CD4-positive, alpha-beta T cell (primary cell): ENCODE results near the gene GALNT2. TPM values are rescaled to one million over a fixed set of nuclear protein-coding genes. Genes with fewer than 3 reads are reported as not detected.

Experiments
- ATAC-seq: fragments of 200-7000 bp; cut with Tn5 transposase; one replicate; pipeline ENCODE4 v1.10.0; 2022; ENCODE audit warnings: mild to moderate bottlenecking; ENCODE audit not compliant: poor library complexity
- CTCF ChIA-PET: fragments of 350-600 bp; sonication (Branson Sonifier 250); formaldehyde crosslinking; loops from one replicate; lab custom pipeline; 2021; ENCODE audit warnings: antibody characterized with exemption, inconsistent platforms; lab: Charles Lee
- POLR2A ChIA-PET: fragments of 350-600 bp; sonication (Branson Sonifier 250); formaldehyde crosslinking; loops from one replicate; lab custom pipeline; 2021; ENCODE audit warnings: antibody characterized with exemption, inconsistent platforms; lab: Charles Lee
- DNase-seq, 14 experiments: peaks; one replicate each; pipeline ENCODE4 v3.0.0-alpha.2; 2013 to 2020; ENCODE audit warnings: mixed read lengths in 2 of 14
- H3K27ac ChIP-seq, 2 donors: one replicate each; pipeline versions ENCODE4 v1.5.1 to v1.7.0; 2013; ENCODE audit warnings: low read length in 2 of 2, low read depth in 1 of 2, mild to moderate bottlenecking in 1 of 2
- H3K27me3 ChIP-seq, 2 experiments: 1 replicate in 1 of 2; 2 replicates in 1 of 2; pipeline versions ENCODE4 v1.6.1 to v1.7.0; 2013; ENCODE audit warnings: low read length in 2 of 2, control low read depth in 1 of 2, mild to moderate bottlenecking in 1 of 2, moderate library complexity in 1 of 2; ENCODE audit not compliant: insufficient read depth in 2 of 2, control insufficient read depth in 1 of 2
- H3K36me3 ChIP-seq: one replicate; pipeline ENCODE4 v1.6.1; 2013; ENCODE audit warnings: low read length, control low read depth; ENCODE audit not compliant: insufficient read depth
- H3K4me1 ChIP-seq: one replicate; pipeline ENCODE4 v1.6.1; 2013; ENCODE audit warnings: low read length, control low read depth; ENCODE audit not compliant: insufficient read depth
- H3K4me3 ChIP-seq: one replicate; pipeline ENCODE4 v1.5.1; 2013; ENCODE audit warnings: mild to moderate bottlenecking, low read length, moderate library complexity
- H3K9me3 ChIP-seq, 2 experiments: 1 replicate in 1 of 2; 2 replicates in 1 of 2; pipeline versions ENCODE4 v1.6.1 to v1.7.0; 2013; ENCODE audit warnings: low read length in 2 of 2, mild to moderate bottlenecking in 2 of 2, control low read depth in 1 of 2, moderate library complexity in 1 of 2; ENCODE audit not compliant: control insufficient read depth in 1 of 2, insufficient read depth in 1 of 2
- H3K27ac Mint-ChIP-seq: one replicate; pipeline ENCODE4 v1.8.0; 2020; ENCODE audit warnings: mixed read lengths
- H3K27me3 Mint-ChIP-seq: one replicate; pipeline ENCODE4 v1.8.0; 2021; ENCODE audit warnings: mixed read lengths
- H3K36me3 Mint-ChIP-seq: one replicate; pipeline ENCODE4 v1.8.0; 2021; ENCODE audit warnings: low read depth, mixed read lengths
- H3K4me1 Mint-ChIP-seq: one replicate; pipeline ENCODE4 v1.8.0; 2021; ENCODE audit warnings: low read depth, mixed read lengths
- H3K4me3 Mint-ChIP-seq: one replicate; pipeline ENCODE4 v1.8.0; 2020; ENCODE audit warnings: mild to moderate bottlenecking, mixed read lengths
- H3K9me3 Mint-ChIP-seq: one replicate; pipeline ENCODE4 v1.8.0; 2020; ENCODE audit warnings: mixed read lengths
- intact Hi-C, 2 experiments: fragments of 100-400 bp; cut with DNase I in 1 of 2; cut with micrococcal nuclease in 1 of 2; formaldehyde crosslinking; loops; one replicate each; pipeline versions ENCODE4 v1.15.1 to v1.9.0; 2023 to 2025; cut with DNase I, micrococcal nuclease
- total RNA-seq, 174 experiments: library from RNA in 2 of 174; stranded (reverse) in 2 of 174; gene quantifications; one replicate each; pipeline ENCODE4 v1.2.3 and lab custom pipeline; 2021 to 2026
- TF ChIP-seq, protein P1 (sequence below): fragments of 200-600 bp; IDR thresholded peaks from one replicate; pipeline ENCODE4 v1.8.0; 2022; ENCODE audit warnings: antibody characterized with exemption, mild to moderate bottlenecking

GALNT2 gene
- total RNA-seq, 2 experiments from 2014 or later = 11.0 to 11.4 TPM

DNA sequence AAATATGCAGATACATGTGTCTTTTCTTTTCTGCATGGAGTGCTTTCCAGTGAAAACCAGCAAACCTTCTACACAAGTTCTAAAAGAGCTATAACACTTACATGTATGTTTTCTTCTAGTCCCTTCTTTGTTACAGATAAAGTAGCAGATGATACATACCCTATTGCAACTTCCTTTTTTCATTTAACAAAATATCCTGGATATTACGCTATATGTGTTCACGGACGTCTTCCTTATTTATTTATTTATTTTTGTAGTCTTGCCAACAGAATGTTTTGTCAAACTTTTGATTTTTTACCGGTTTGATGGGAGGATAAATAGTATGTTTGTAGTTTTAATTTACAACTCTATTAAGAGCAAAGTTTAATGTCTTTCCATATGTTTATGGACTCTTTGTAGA lies 5.2 kb upstream of the GALNT2 start:
- Mint-ChIP-seq H3K4me1 (peaks cover 9% of the 10 kb centered on the region), H3K27ac (no peak overlapping the region)
- POLR2A ChIA-PET = no interaction called here

DNA sequence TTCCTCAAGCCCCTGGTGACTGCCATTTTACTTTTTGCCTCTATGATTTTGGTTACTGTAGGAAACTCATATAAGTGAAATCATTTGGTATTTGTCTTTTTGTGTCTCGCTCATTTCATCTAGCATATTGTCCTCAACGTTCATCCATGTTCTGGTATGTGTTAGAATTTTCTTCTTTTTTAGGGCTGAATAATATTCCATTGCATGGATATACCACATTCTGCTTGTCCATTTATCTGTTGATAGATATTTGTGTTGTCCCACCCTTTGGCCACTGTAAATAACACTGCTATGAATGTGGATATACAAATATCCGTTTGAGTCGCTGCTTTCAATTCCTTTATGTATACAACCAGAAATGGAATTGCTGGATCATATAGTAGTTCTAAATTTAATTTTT lies 4.5 kb upstream of the GALNT2 start:
- intact Hi-C loops = loop anchor here (10.0 kb wide), 3 partner anchors 438 to 1362 kb away; partner anchors contain the start of genes COG2 (in 1 of the 2), EGLN1 (in 1 of the 2), TAF5L (in 1 of the 2) and URB2 (in 1 of the 2)
- peaks cover 3% of the 10 kb centered on the region for H3K4me1 ChIP-seq
- Mint-ChIP-seq H3K9me3 (peaks cover 4% of the 10 kb centered on the region), H3K36me3 (peaks cover 5% of the 10 kb centered on the region), H3K4me3 (no peak overlapping the region), H3K27ac (no peak overlapping the region), H3K4me1 (peaks cover 9% of the 10 kb centered on the region), H3K27me3 (no peaks in the 10 kb centered on the region)
- H3K4me3 ChIP-seq = no peak overlapping the region
- DNase-seq (no peak), ATAC-seq (no peak)
- no peaks in the 10 kb centered on the region for H3K9me3 ChIP-seq
- H3K27ac ChIP-seq = no peak overlapping the region
- TF ChIP-seq, protein P1, sequence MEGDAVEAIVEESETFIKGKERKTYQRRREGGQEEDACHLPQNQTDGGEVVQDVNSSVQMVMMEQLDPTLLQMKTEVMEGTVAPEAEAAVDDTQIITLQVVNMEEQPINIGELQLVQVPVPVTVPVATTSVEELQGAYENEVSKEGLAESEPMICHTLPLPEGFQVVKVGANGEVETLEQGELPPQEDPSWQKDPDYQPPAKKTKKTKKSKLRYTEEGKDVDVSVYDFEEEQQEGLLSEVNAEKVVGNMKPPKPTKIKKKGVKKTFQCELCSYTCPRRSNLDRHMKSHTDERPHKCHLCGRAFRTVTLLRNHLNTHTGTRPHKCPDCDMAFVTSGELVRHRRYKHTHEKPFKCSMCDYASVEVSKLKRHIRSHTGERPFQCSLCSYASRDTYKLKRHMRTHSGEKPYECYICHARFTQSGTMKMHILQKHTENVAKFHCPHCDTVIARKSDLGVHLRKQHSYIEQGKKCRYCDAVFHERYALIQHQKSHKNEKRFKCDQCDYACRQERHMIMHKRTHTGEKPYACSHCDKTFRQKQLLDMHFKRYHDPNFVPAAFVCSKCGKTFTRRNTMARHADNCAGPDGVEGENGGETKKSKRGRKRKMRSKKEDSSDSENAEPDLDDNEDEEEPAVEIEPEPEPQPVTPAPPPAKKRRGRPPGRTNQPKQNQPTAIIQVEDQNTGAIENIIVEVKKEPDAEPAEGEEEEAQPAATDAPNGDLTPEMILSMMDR = no peak
- H3K36me3 ChIP-seq = no peaks in the 10 kb centered on the region
- CTCF ChIA-PET = no interaction called here
- peaks cover 0 to 2% of the 10 kb centered on the region in 2 experiments for H3K27me3 ChIP-seq
- POLR2A ChIA-PET = no interaction called here

More for the DNA sequence above, 5.2 kb upstream of the GALNT2 start:
- peaks cover 4% of the 10 kb centered on the region for H3K9me3 Mint-ChIP-seq
- no peaks in the 10 kb centered on the region for H3K36me3 ChIP-seq
- H3K27ac ChIP-seq = no peak overlapping the region
- DNase-seq (no peak), ATAC-seq (no peak)
- H3K9me3 ChIP-seq = no peaks in the 10 kb centered on the region
- intact Hi-C loops = loop anchor here (10.0 kb wide), 3 partner anchors 437 to 1363 kb away; partner anchors contain the start of genes COG2 (in 1 of the 2), EGLN1 (in 1 of the 2), TAF5L (in 1 of the 2) and URB2 (in 1 of the 2)
- H3K4me3 ChIP-seq = no peak overlapping the region
- H3K4me3 Mint-ChIP-seq = no peak overlapping the region
- H3K36me3 Mint-ChIP-seq = peaks cover 5% of the 10 kb centered on the region
- peaks cover 0 to 2% of the 10 kb centered on the region in 2 experiments for H3K27me3 ChIP-seq
- H3K27me3 Mint-ChIP-seq = no peaks in the 10 kb centered on the region
- CTCF ChIA-PET = no interaction called here
- TF ChIP-seq, protein P1 = no peak
- H3K4me1 ChIP-seq = peaks cover 3% of the 10 kb centered on the region

GRCh38 chr1:230064283-230064682 lies 2.8 kb upstream of the GALNT2 start:
- H3K4me1 Mint-ChIP-seq = peaks cover 21% of the 10 kb centered on the region
- H3K4me3 Mint-ChIP-seq = peak overlapping the region; percentile 13
- Histone ChIP-seq H3K4me1 (peaks cover 15% of the 10 kb centered on the region), H3K27ac (no peak overlapping the region), H3K4me3 (no peak overlapping the region), H3K27me3 (no peaks in the 10 kb centered on the region), H3K9me3 (no peaks in the 10 kb centered on the region), H3K36me3 (no peaks in the 10 kb centered on the region)
- ATAC-seq (no peak), DNase-seq (no peak)
- ChIA-PET POLR2A (no interaction called here), CTCF (no interaction called here)
- intact Hi-C loops = loop anchor here (10.0 kb wide), 3 partner anchors 439 to 1361 kb away; partner anchors contain the start of genes COG2 (in 1 of the 2), EGLN1 (in 1 of the 2), TAF5L (in 1 of the 2) and URB2 (in 1 of the 2)
- peaks cover 5% of the 10 kb centered on the region for H3K36me3 Mint-ChIP-seq
- no peaks in the 10 kb centered on the region for H3K27me3 Mint-ChIP-seq
- H3K9me3 Mint-ChIP-seq = peaks cover 4% of the 10 kb centered on the region
- TF ChIP-seq, protein P1 = no peak
- no peak overlapping the region for H3K27ac Mint-ChIP-seq
